RCC 7860 (cell line): Measurements from ENCODE around the gene HNRNPUL2.
"Not testable (repeated sequence)": the region's sequence is repeated elsewhere in the genome, so short reads cannot be mapped to it uniquely, and the experiment has no call there.

Experiments
- DNase-seq: peaks from one replicate; pipeline ENCODE4 v3.0.0-alpha.2; 2015; ENCODE audit warnings: low spot score
- FAIRE-seq: peaks from 2 replicates; lab custom pipeline; 2012; peaks lifted over from hg19 to GRCh38; lab: Jason Lieb, UNC

Gene HNRNPUL2

DNA sequence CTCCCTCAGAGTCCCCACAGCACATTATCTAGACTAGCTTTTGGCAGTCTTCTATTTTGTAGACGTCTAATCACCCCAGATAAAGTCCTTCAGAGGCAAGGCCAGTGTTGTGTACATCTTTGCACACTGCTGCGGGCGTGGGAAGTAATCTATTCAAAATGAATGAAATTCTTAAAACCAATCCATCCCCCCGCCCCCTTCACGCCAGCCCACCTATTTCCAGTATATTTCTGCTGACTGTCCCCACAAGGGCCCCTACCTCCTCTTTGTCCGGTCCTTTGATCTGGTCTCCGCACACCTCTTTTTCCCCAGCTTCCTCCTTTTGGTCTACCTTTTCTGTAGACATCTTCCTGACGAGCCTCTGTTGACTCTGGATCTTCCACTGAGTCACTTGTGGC lies 20.4 kb downstream of the HNRNPUL2 start:
- no peak for DNase-seq
- FAIRE-seq, result no peak

GRCh38 chr11:62705880-62706849 lies 21.1 kb downstream of the HNRNPUL2 start:
- peak; percentile 85 for DNase-seq

GRCh38 chr11:62705413-62705812 lies 21.8 kb downstream of the HNRNPUL2 start:
- no peak for DNase-seq
- FAIRE-seq, result no peak

More at GRCh38 chr11:62705880-62706849, 21.1 kb downstream of the HNRNPUL2 start:
- no peak for FAIRE-seq

- DNase-seq, FAIRE-seq: not testable (repeated sequence)
Observed at GRCh38 chr11:62703921-62704320, 23.3 kb downstream of the HNRNPUL2 start.

DNA sequence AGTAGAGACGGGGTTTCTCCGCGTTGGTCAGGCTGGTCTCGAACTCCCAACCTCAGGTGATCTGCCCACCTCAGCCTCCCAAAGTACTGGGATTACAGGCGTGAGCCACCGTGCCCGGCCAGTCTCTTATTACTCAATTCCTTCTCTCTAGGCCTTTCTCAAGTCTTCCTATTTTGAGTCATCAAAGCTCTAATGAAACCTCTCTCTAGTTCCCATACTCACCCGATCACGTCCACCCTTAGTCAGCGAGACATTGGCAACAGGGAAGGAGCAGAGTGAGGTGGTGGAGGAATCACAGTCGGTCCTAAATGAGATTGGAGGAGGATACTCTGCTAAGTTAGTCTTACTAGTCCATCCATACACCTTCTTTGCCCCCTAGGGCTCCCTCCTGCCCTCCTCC lies 25.0 kb downstream of the HNRNPUL2 start:
- no peak for FAIRE-seq
- no peak for DNase-seq

DNA sequence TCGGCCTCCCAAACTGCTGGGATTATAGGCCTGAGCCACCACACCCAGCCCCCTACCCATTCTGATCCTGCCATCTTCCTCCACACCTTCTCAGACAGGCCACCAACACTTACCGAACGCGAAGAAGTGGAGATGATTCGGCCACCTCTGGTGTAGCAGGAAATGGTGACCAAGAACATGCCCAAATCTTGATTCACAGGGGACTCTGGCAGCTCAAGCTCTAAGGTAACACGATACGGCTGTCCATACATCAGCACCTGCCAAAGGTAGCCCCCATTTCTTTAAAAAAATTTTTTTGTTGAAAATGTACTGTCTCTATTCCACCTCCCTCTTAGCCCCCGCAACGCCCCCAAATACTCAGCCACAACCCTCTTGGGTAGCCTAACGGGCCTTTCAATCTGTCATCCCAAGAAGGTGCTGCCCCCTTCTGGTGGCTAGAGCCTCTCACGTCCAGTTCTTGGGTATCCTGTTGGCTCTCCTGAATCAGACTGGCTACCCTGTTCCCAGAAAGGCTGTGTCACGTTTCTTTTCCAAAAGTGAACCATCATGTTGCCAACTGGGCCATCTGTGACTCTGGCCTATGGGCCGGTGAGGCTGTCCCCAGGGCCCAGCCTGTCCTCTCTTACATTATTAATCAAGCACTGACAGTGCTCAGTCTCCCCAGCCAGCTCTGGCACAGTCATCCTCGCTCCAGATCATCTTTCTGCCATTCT lies 32.6 kb downstream of the HNRNPUL2 start:
- peak; percentile 29 for DNase-seq
- no peak for FAIRE-seq

DNA sequence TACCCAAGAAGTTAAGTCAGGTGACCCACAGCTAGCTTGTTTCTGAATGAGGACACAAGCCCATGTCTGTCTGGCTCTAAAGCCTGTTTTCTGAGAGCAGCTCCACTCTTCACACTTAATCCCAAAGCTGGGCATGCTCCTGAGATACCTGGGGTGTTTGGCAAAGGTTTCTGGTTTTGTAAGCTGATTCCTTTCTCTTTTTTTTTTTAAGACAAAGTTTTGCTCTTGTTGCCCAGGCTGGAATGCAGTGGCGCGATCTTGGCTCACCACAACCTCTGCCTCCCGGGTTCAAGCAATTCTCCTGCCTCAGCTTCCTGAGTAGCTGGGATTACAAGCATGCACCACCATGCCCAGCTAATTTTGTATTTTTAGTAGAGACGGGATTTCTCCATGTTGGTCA lies 33.6 kb downstream of the HNRNPUL2 start:
- FAIRE-seq, DNase-seq: not testable (repeated sequence)

DNA sequence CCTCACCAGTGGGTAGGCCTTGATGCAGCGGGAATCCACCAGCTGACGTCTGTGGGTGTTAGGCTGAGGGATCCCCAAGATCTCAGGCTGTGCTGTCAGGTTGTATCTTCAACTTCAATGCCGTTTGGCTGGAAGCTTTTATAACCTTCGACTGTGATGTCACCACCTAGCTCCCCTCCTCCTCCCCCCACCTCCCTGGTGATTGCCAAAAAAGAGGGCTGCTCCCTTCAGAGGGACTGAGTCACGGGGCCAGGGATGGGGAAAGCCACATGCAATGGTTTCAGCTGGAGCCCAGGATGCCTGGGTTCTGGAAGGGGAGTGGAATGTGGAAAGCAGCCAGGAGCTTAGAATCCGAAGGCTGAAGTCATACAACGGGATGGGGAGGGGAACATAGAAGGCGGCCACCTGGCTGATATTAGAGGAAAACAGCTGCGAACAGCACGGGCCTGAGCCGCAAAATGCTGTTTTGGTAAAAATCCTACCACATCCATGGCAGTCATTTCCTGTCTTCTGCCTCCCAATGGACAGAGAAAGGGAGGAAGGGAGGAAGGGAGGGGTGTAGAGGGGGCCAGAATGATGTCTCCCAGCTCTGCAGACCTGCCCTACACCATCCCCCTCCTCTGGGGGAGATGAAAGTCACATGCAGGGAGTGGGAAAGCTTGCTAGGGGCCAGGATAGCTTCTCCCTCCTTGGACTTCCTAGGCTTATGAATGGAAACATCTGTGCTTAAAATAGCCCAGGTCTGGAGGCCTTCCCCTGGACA lies 37.7 kb downstream of the HNRNPUL2 start, which contains the start of gene LRRN4CL:
LRRN4CL (minus strand) TSS at position 110 of the 763 bp plus-strand sequence. CDS start 1,022 bp downstream, outside the sequence.
- DNase-seq (no peak), FAIRE-seq (no peak)

- no peak for DNase-seq
- FAIRE-seq, result no peak
Observed at GRCh38 chr11:62688491-62688890, 38.8 kb downstream of the HNRNPUL2 start.

DNA sequence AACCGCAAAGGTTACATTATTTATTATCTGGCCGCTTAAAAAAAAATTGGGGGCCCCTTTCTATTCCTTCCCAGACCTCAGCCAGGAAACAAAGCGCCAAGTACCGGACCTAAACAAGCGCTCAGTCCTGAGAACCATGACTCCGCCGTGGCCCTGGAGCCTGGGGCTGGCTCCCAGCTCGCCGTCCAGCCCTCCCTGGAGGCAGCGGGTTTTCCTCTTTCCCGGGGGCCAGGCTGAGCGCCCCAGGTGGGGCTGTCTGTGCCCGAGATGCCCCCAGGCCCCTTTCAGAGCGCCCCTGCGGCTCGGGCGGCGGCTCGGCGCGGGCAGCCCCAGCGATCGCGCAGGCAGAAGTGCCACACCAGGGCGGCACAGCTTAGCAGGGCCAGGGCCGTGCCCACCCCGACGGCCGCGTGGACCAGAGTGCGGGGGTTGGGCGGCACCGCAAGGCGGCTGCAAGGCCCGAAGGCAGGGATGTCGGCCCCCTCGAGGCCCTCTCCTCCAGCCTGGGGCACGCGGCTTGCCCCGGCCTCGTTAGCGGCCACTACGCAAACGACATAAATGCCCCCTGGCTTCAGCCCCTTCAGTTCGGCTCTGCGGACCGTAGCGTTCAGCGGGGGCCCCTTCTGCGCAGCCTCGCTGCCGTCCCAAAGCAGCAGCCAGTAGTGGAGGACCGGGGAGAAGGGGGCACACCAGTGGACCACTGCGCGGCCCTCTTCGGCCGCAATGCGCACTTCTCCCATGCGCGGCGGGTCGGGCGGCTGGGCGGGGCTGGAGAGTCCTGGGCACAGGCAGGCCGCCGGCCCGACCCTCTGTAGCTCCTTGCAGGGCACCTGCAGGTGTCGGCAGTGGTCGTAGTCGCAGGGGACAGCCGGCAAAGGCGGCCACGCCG lies 39.5 kb downstream of the HNRNPUL2 start:
- DNase-seq, result no peak
- FAIRE-seq, result no peak

GRCh38 chr11:62682518-62682917 lies 44.7 kb downstream of the HNRNPUL2 start:
- no peak for DNase-seq
- FAIRE-seq, result no peak

- no peak for FAIRE-seq
- peak; percentile 41 for DNase-seq
Observed at GRCh38 chr11:62680825-62681240, 46.4 kb downstream of the HNRNPUL2 start.

DNA sequence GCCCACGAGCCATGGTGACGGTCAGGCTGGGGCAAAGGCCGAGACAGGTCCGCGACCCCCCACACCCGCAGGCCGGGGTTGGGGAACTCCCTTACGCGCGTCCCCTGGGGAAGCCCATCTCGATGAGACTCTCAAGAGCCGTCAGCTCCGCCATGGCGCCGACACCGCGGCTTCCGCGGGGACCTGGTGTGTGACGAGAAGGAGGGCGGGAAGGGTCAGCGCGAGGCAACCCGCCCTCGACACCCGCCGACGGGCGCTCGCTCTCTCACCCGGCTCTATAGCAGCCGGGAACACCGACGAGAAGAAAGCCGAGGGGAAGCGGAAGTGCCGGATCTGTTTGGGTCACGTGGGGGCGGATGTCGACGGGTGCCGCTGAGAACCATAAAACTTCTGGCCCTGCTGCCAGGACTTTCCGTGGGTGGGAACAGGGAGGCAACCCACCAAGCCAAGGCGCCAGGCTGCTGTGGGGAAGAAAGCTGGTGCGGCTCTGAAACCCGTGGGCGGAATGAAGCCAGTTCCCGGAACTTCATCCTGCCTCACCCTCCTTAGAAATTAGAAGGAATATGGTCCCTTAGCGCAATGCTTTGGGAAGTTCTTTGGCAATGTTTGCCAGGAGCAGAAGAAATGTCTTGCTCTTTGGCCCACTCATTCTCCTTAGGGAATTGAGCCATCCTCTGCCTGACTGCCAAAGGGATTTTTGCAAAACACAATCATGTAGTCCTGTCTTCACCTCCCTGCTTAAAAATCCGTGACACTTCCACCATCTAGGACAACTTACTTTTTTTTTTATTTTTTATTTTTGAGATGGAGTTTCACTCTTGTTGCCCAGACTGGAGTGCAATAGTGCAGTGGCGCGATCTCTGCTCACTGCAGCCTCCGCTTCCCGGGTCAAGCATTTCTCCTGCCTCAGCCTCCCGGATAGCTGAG lies 48.2 kb downstream of the HNRNPUL2 start, which contains the start of gene UBXN1:
UBXN1 (minus strand) TSS at position 304 of the 927 bp plus-strand sequence; CDS start at position 154, 150 bp downstream.
- peak; percentile 67 for DNase-seq
- FAIRE-seq, result no peak

GRCh38 chr11:62678433-62678769 lies 48.9 kb downstream of the HNRNPUL2 start:
- no peak for FAIRE-seq

GRCh38 chr11:62677714-62678113 lies 49.5 kb downstream of the HNRNPUL2 start:
- DNase-seq (no peak), FAIRE-seq (no peak)

More at GRCh38 chr11:62678433-62678769, 48.9 kb downstream of the HNRNPUL2 start:
- DNase-seq, result no peak

- FAIRE-seq, result no peak
- no peak for DNase-seq
Observed at GRCh38 chr11:62677156-62677555, 50.1 kb downstream of the HNRNPUL2 start.

DNA sequence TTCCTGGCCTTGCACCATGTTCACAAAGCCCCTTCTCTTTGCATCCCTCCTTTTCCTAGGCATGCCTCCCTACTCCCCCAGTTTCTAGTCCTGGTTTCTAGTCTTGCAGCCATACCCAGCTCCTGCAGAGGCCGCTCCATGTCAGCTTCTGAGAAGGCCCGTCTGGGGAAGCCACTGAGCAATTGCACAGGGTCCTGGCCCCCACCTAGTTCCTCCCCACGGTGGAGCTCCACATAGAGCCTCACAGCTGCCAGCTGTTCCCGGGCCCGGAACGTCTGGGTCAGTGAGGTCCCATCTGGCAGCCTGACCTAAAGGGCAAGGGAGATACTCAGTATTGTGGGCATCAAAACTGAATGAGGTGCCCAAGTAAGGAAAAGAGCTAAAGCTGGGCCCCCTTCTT lies 50.6 kb downstream of the HNRNPUL2 start:
- no peak for FAIRE-seq
- no peak for DNase-seq

GRCh38 chr11:62675415-62675814 lies 51.8 kb downstream of the HNRNPUL2 start:
- not testable (repeated sequence) for FAIRE-seq

DNA sequence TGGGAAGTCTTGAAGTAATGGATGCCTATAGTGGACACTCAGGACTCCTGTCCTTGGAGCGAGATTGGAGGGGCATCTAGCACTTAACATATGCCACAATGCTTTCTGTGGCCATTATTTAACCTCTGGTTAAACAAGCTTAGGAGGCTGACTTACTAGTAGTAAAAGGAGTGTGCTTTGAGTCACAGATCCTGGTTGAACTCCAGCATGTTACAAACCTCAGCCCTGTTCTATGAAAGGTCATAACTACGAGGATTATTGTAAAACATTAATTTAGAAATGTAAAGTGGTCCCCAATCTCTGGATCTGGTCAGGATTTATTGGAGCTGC lies 54.1 kb downstream of the HNRNPUL2 start:
- DNase-seq, result peak; percentile 5
- FAIRE-seq, result no peak

More at GRCh38 chr11:62675415-62675814, 51.8 kb downstream of the HNRNPUL2 start:
- DNase-seq, result not testable (repeated sequence)
